ENCODE results near the gene SOX6.

SOX6 gene

DNA sequence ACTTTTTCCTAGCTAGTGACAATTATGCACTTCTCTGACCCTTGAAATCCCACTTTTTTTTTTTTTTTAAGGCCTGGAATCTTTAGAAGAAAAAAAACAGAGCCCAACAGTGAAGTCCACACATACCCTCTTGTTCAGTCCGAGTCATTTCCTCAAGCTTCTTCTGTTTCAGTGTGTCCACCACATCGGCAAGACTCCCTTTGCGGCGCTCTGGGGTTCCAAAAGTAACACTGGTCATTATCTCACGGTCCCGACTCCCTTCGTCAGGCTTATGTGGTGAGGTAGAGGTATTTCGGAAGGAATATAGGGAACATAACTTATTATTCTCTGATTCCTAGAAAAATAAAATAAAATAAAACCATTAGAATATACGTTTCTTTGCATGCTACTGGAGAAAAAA is 38.0 kb downstream of the SOX6 start:
- Mint-ChIP-seq H3K27me3 (no peaks in the 10 kb centered on the region), H3K9me3 (peaks cover 0 to under 1% of the 10 kb centered on the region in 2 donors), H3K4me3 (no peak overlapping the region), H3K36me3 (no peaks in the 10 kb centered on the region), H3K4me1 (no peaks in the 10 kb centered on the region), H3K27ac (no peak overlapping the region)
- DNase-seq: no peak
- no peak for ATAC-seq (replicated peaks)

DNA sequence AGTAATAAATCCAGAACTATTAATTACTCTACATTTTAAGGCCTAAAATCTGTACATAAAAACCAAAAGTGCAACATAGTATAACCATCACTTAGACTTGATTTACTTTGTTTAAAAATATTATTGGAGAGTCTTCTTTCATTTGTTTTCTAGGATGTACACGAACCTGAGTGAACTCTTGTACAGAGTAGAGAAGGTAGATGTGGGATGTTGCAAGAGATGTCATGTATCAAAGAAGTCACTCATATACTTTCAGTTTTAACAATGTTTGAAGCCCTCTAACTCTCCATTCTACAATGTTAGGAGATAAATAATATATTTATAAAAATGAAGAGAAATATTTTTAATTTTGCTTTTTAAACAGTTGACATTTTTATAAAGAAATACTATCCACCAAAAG is 38.6 kb downstream of the SOX6 start:
- ATAC-seq (replicated peaks): no peak

DNA sequence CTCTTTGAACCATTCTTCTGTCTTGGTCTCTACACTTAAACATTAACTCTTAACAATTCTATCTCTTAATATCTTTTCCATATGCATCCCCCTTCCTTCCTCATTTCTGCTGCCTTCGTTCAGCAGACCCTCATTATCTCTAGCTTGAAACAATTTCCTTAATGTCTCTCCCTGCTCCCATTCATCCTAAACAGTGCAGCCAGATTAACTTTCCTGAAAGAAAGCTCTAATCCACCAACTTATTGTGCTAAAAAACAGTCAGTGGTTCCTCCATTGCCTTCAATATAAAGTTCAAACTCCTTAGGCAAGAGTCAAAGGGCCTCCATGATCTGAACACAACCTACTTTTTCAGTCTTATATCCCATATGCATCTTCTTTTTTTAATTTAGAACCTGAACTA is 42.5 kb downstream of the SOX6 start:
- no peak overlapping the region for H3K27ac Mint-ChIP-seq
- no peaks in the 10 kb centered on the region for H3K27me3 Mint-ChIP-seq
- ATAC-seq (replicated peaks) (no peak), DNase-seq (no peak)
- no peak overlapping the region for H3K4me3 Mint-ChIP-seq
- no peaks in the 10 kb centered on the region for H3K36me3 Mint-ChIP-seq
- H3K9me3 Mint-ChIP-seq: no peaks in the 10 kb centered on the region
- no peaks in the 10 kb centered on the region for H3K4me1 Mint-ChIP-seq

More for the DNA sequence above, 38.6 kb downstream of the SOX6 start:
- no peak for DNase-seq
- Mint-ChIP-seq H3K27me3 (no peaks in the 10 kb centered on the region), H3K4me1 (no peaks in the 10 kb centered on the region), H3K36me3 (no peaks in the 10 kb centered on the region), H3K27ac (no peak overlapping the region), H3K9me3 (no peaks in the 10 kb centered on the region), H3K4me3 (no peak overlapping the region)

DNA sequence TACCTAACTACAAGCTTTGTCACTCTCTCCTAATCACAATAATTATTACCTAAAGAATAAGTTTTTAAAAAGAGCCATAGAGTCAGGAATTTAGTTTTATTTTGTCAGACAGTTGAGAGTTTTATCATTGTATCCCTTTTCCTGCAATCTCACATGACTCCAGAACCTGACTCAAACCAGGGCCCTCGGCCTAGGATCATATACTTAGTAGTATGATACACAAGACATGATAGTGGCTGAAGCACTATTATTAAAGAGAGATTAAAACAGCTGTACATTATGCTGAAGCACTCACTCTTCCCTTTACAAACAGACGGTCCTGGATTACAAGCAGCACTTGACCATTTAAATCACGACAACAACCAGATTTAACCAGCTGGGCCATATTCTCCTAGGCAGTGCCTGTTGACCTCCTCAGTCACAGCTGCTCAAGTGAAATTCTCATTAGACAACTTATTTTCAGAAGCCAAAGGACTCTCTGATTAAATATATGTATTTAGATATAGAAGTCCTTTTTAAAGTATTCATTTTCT is 44.0 kb downstream of the SOX6 start:
- no peak overlapping the region for H3K4me3 Mint-ChIP-seq
- H3K27me3 Mint-ChIP-seq: no peaks in the 10 kb centered on the region
- no peak overlapping the region for H3K27ac Mint-ChIP-seq
- DNase-seq (no peak), ATAC-seq (replicated peaks) (no peak)
- H3K4me1 Mint-ChIP-seq: no peaks in the 10 kb centered on the region
- H3K9me3 Mint-ChIP-seq: no peaks in the 10 kb centered on the region
- no peaks in the 10 kb centered on the region for H3K36me3 Mint-ChIP-seq

DNA sequence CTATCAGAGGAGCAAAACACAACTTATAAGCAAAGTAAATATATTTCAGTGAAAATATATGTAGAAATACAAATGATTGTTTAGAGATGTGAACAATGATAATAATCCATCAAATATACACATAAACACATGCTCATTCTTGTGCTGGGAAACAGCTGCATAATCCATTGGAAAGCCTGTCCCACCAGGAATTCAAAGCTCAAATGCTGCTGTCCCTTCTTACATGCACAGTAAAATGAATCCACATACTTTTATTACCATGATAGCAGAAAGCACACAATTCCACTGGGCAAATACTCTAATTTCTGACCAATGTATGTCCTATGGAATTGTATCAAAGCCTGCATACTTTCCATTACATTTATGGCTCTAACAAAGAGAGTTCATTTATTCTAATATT is 44.5 kb downstream of the SOX6 start:
- Mint-ChIP-seq H3K9me3 (no peaks in the 10 kb centered on the region), H3K4me3 (no peak overlapping the region), H3K36me3 (no peaks in the 10 kb centered on the region), H3K27ac (no peak overlapping the region), H3K4me1 (no peaks in the 10 kb centered on the region), H3K27me3 (no peaks in the 10 kb centered on the region)
- ATAC-seq (replicated peaks) (no peak), DNase-seq (no peak)

DNA sequence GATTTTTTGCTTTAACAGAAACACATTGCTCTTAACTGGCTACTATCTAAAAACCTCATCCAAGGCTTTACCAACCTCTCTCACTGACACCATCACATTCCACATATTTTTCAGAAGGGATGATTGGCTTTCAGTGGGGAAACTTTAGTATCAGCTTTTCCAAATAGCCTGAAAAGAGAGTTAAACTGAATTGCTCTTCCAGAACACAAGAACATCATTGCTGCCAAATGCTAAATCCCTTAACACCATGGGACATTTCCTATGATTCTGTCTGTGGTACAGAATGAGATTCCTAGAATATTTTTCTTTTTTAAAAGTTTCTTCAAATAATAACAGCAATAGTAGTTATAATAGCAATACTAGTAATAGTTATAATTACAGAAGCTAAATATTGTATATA is 45.4 kb downstream of the SOX6 start:
- no peaks in the 10 kb centered on the region for H3K36me3 Mint-ChIP-seq
- no peaks in the 10 kb centered on the region for H3K9me3 Mint-ChIP-seq
- no peak overlapping the region for H3K4me3 Mint-ChIP-seq
- no peak overlapping the region for H3K27ac Mint-ChIP-seq
- H3K27me3 Mint-ChIP-seq: no peaks in the 10 kb centered on the region
- ATAC-seq (replicated peaks) (no peak), DNase-seq (no peak)
- no peaks in the 10 kb centered on the region for H3K4me1 Mint-ChIP-seq

DNA sequence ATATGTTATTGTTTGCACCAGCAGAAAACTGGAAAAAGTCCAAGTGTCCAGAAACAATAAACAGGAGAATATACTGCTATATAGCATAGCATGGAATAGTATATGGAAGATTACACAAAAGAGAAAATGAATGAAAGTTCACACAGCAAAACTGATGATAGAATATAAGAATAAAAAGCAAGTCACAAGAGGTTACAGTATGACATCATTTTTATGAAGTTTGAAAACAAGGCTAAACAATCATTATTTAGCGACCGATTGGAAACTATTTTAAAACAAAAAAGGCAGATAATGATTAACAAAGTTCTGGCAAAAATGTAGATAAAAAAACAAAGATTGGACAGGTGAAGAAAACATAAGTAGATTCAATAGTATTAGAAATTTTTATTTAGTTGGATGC is 47.1 kb downstream of the SOX6 start:
- H3K27ac Mint-ChIP-seq: no peak overlapping the region
- DNase-seq (no peak), ATAC-seq (replicated peaks) (no peak)
- no peaks in the 10 kb centered on the region for H3K27me3 Mint-ChIP-seq
- H3K36me3 Mint-ChIP-seq: no peaks in the 10 kb centered on the region
- no peaks in the 10 kb centered on the region for H3K9me3 Mint-ChIP-seq
- no peak overlapping the region for H3K4me3 Mint-ChIP-seq
- H3K4me1 Mint-ChIP-seq: no peaks in the 10 kb centered on the region

DNA sequence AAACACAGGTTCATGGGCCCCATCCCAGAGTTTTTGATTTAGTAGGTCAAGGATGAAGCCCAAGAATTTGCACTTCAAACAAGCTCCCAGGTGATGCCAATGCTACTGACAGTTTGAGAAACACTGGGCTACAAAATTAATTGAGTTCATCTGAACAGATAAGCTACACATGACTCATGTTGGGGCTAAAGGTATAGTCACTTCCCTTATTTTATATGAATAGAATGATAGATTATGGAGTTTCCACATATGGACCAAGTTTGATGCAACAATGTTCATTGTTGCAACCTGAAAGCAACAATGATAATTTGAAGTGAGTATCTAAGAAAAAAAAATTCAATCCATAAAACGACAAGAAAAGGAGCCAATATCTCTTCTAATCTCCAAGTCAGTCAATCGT is 54.9 kb downstream of the SOX6 start:
- Mint-ChIP-seq H3K27me3 (no peaks in the 10 kb centered on the region), H3K27ac (no peak overlapping the region), H3K36me3 (no peaks in the 10 kb centered on the region), H3K9me3 (no peaks in the 10 kb centered on the region), H3K4me3 (no peak overlapping the region), H3K4me1 (no peaks in the 10 kb centered on the region)
- ATAC-seq (replicated peaks): no peak
- no peak for DNase-seq

DNA sequence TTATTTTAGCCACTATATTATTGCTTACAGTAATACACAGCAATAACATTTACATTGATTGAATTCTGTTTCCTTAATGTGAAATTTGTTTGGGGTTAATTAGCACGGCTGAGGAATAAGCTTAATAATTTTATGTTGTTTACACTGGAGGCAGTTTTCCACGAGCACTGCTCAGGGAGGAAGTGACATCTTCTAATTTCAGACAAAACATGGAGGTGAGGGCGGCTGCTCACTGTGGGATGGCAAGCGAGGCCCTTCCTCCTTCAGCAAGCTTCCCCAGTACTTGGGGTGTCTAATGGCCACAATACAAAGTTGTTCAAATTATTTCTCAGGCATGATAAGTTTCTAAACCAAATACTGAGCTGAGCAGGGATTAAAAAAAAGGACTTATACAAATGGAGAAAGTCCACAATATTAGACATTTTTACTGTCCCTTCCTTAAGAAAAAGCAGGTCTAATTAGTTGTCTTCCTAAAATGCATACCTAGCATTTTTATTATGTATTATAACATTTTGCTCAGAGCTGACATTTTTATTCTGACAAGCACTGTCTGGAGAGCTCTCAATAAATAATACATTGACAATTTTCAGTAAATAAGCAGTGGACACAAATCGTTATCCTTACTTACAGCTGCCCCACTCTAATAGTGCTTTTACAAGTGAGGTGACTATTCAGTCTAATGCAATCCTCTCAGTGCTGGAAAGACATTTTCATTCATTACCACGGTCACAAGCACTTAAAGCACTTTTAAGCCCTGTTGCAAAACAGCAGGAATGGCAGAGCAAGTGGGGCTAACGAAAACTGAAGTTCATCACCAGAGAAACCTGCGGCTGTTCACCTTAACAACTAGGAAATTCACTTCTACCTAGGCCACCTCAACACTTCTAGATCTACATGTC is 56.2 kb downstream of the SOX6 start:
- Mint-ChIP-seq H3K4me3 (no peak overlapping the region), H3K27ac (no peak overlapping the region), H3K36me3 (no peaks in the 10 kb centered on the region), H3K4me1 (no peaks in the 10 kb centered on the region), H3K27me3 (no peaks in the 10 kb centered on the region), H3K9me3 (no peaks in the 10 kb centered on the region)
- DNase-seq (no peak), ATAC-seq (replicated peaks) (no peak)

DNA sequence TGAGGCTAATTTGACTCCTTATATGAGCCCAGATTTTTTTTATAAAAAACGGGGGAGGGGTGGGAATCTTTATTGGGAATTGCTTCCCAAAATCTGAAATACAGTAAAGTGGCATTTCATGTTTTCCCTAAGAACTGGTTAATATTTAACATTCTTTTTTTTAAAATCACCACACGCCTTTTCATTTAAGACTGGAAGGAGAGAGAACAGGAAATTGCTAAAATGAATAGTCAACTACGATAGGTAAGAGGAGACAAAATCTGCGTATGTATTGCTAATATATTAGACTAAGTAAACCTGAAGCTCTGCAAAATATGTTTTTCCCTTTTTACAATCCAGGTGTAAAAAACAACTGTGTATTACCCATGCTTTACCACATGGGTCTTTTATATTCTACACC is 57.0 kb downstream of the SOX6 start:
- ATAC-seq (replicated peaks) (no peak), DNase-seq (no peak)
- Mint-ChIP-seq H3K9me3 (no peaks in the 10 kb centered on the region), H3K27ac (no peak overlapping the region), H3K36me3 (no peaks in the 10 kb centered on the region), H3K4me1 (no peaks in the 10 kb centered on the region), H3K4me3 (no peak overlapping the region), H3K27me3 (no peaks in the 10 kb centered on the region)

DNA sequence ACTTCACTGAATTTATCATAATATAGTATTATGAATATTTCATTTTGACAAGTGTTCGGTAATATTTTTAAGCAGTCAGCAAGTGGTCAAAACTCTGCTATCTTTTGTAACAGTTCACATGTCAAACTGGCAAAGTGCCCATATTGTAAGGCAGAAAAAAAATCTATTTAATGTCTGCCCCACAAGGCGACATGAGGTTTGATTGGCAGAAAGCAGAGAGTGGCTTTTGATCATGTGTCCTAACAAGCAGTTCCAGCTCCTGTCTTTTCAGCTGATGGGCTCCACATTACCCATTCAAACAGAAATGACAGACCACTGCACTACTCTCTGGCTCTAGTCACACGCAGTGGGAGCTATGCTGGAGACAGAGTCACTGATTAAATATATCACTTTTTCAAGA is 59.0 kb downstream of the SOX6 start:
- Mint-ChIP-seq H3K27me3 (no peaks in the 10 kb centered on the region), H3K27ac (no peak overlapping the region), H3K4me1 (no peaks in the 10 kb centered on the region), H3K36me3 (no peaks in the 10 kb centered on the region), H3K4me3 (no peak overlapping the region), H3K9me3 (no peaks in the 10 kb centered on the region)
- DNase-seq (no peak), ATAC-seq (replicated peaks) (no peak)

DNA sequence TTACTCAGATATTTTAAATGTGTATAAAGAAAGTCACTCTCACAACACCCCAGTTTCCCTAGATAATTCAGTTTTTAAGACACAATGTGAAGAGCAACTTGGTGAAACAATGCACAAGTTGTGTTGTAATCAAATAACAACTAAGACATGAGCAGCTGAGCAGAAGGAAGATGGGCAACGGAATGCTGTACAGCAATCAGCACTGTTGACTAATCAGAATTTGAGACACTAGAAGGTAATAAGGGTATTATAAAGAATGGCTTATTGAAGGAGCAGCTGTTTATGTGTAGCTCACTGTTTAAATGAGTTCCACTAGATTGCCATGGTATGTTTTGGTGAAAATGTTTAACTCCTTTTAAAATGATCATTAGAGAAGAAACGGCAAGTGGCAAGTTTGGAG is 60.1 kb downstream of the SOX6 start:
- Mint-ChIP-seq H3K36me3 (no peaks in the 10 kb centered on the region), H3K4me3 (no peak overlapping the region), H3K27me3 (no peaks in the 10 kb centered on the region), H3K27ac (no peak overlapping the region), H3K4me1 (no peaks in the 10 kb centered on the region), H3K9me3 (no peaks in the 10 kb centered on the region)
- ATAC-seq (replicated peaks) (no peak), DNase-seq (no peak)

DNA sequence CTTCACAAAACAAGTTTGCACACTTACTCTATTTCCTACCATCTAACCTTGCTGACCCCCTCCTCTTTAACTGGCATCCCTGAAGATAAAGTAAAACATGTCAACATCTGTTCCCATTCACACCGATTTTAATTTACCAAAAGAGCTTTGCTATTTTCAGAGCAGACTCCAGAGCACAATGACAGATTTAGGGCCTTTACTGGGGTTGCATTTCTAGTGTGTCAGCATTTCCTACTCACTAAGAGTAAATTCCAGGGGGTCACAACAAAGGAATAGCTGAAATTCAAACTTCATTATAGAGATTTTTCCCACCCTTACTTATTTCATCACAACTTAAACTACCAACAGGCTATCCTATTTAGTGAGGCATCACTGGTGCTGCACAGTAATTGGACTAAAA is 60.8 kb downstream of the SOX6 start:
- Mint-ChIP-seq H3K27ac (no peak overlapping the region), H3K4me1 (no peaks in the 10 kb centered on the region), H3K27me3 (no peaks in the 10 kb centered on the region), H3K36me3 (no peaks in the 10 kb centered on the region), H3K9me3 (no peaks in the 10 kb centered on the region), H3K4me3 (no peak overlapping the region)
- ATAC-seq (replicated peaks): no peak
- DNase-seq: no peak

DNA sequence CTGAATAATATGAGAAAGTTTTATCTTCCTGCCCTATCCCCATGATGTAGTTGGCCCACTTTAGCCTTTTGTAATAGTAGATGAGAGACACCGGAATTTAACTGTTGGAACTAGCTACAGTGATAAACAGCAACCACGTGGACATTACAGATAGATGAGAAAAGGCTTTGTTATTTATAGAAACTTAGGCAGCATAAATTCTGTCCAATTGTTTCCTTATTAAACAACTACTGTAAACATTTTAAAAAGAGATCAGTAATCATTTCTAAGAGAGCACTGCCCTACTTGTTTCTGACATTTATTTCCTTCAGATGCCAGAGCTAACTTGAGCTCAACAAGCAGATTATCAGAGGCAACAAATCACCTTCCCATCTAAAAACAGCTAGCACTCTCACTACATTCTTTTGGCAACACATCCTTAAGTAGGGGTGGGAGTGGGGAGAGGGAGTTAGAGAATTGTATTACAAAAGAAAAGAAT is 63.1 kb downstream of the SOX6 start:
- Mint-ChIP-seq H3K27me3 (no peaks in the 10 kb centered on the region), H3K27ac (no peak overlapping the region), H3K4me3 (no peak overlapping the region), H3K4me1 (no peaks in the 10 kb centered on the region), H3K9me3 (no peaks in the 10 kb centered on the region), H3K36me3 (no peaks in the 10 kb centered on the region)
- ATAC-seq (replicated peaks) (no peak), DNase-seq (no peak)

DNA sequence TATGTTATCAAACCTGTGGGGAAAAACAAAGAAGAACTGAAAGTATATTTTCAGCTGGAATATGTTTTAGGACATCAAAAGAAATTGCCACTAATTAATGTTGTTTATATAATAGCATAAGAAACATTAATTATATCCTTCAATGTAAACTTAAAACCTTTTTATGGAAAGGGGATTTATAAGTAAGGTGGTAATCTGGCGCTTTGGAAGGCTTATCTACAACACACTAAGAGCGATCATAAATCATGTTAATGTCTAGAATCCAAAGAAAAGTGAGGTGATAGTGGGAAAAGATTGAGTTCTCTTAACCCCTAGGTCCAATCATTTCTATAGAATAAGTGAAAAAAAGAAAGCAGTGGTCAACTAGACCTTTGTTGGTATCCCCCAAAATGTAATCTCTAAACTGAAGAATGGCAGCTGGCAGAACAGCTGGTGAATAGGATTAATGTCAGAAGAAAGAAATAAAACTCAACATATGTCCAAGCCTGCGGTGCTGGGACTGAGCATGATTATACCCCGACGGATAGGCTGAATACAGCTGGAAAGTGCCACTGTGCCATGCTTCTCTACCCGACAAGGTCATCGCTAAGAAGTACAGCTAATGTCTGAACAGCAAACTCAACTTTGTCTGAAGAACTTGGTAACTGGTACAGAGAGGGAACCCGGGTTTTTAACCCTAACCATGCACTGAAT is 64.0 kb downstream of the SOX6 start:
- H3K36me3 Mint-ChIP-seq: no peaks in the 10 kb centered on the region
- DNase-seq (no peak), ATAC-seq (replicated peaks) (no peak)
- H3K4me3 Mint-ChIP-seq: no peak overlapping the region
- peaks cover 0 to under 1% of the 10 kb centered on the region in 2 donors for H3K9me3 Mint-ChIP-seq
- no peaks in the 10 kb centered on the region for H3K4me1 Mint-ChIP-seq
- H3K27me3 Mint-ChIP-seq: no peaks in the 10 kb centered on the region
- H3K27ac Mint-ChIP-seq: no peak overlapping the region

All from stimulated activated naive B cell treated with anti-CD40 and anti-IgM and Interleukin-4, amounts not matched to agents 10 μg/mL and 1 μg/mL and 100 μg/mL, for 72 hours (primary cell).